22Rv1 (cell line): ENCODE results near the gene ELF3.

Experiments
- CTCF ChIP-seq: fragments of 450-650 bp; IDR thresholded peaks from 2 replicates; pipeline ENCODE4 v1.5.1; 2017; ENCODE audit warnings: mild to moderate bottlenecking
- ZFX ChIP-seq: fragments of 450-650 bp; IDR thresholded peaks from 2 replicates; pipeline ENCODE4 v1.6.1; 2017; ENCODE audit warnings: antibody characterized with exemption, borderline replicate concordance

GRCh38 chr1:202023001-202023433 lies 12.6 kb downstream of the ELF3 start:
- TF ChIP-seq CTCF (no peak), ZFX (no peak)
